ENCODE data around the gene IGF2BP2. TPM values are rescaled to one million over a fixed set of nuclear protein-coding genes. Genes with fewer than 3 reads are reported as not detected.

Gene IGF2BP2
- total and polyA plus RNA-seq, 2 of the 8 experiments (the other 6 are each of a cell fraction or from before 2014, with no cell fraction given) = 7.4 to 121 TPM

GRCh38 chr3:185716436-185717108 is 108.3 kb downstream of the IGF2BP2 start:
- DNase-seq (ENCODE audit: low read depth in 1 of 2, low spot score in 2 of 2) = no peak
- no peak for TF ChIP-seq SIN3A (conservative IDR thresholded peaks at IDR 0.05 in 1 of 2, IDR thresholded peaks at IDR 0.05 in 1 of 2; ENCODE audit: low read depth in 1 of 2, low read length in 2 of 2)
- TF ChIP-seq PHF8 (conservative IDR thresholded peaks at IDR 0.05; ENCODE audit: low read depth, low read length) = no peak
- TF ChIP-seq EZH2 (IDR thresholded peaks at IDR 0.05; ENCODE audit: low read depth, low read length, severe bottlenecking) = no peak
- TF ChIP-seq ATF2 (IDR thresholded peaks at IDR 0.05; ENCODE audit: low read length) = no peak

More at GRCh38 chr3:185716436-185717108, 108.3 kb downstream of the IGF2BP2 start:
- peaks cover 6 to 18% of the 10 kb centered on the region in 2 experiments for H4K20me1 ChIP-seq (replicated peaks in 1 of 2; ENCODE audit: control insufficient read depth in 1 of 2, insufficient read depth in 2 of 2, low read length in 2 of 2)
- peak overlapping the region; percentile 16 for H4K91ac ChIP-seq (replicated peaks; ENCODE audit: insufficient read length, low read length)
- ChIA-PET CTCF (ENCODE audit: partially characterized antibody) (interaction anchor here (0.6 to 2.9 kb wide), 7 partner anchors 9 to 509 kb away, joined by 3 to 13 read pairs (median 4); no protein-coding TSS in a partner anchor), POLR2A (ENCODE audit: partially characterized antibody) (interaction anchor here (0.7 to 2.5 kb wide), 4 partner anchors 16 to 1067 kb away, joined by 3 to 11 read pairs (median 3); no protein-coding TSS in a partner anchor)
- no peaks in the 10 kb centered on the region for H3K27me3 ChIP-seq (replicated peaks in 1 of 4; ENCODE audit: control insufficient read depth in 3 of 4, extremely low read depth in 1 of 4, insufficient read depth in 3 of 4, low read length in 3 of 4)
- H3K23ac ChIP-seq (ENCODE audit: insufficient read length) = no peak overlapping the region
- H3K27ac ChIP-seq (ENCODE audit: low read depth, low read length) = no peak overlapping the region
- peaks cover 14 to 94% of the 10 kb centered on the region in 2 experiments for H3K79me2 ChIP-seq (ENCODE audit: control insufficient read depth in 1 of 2, insufficient read depth in 2 of 2, low read length in 2 of 2)
- no peak overlapping the region for H2BK20ac ChIP-seq (ENCODE audit: low read length)
- no peak overlapping the region for H4K5ac ChIP-seq (ENCODE audit: insufficient read length, low read depth, low read length)
- H3K18ac ChIP-seq (ENCODE audit: extremely low read depth, low read length) = no peak overlapping the region
- no peaks in the 10 kb centered on the region; the same call in 1 of the 2 replicates for H3K23me2 ChIP-seq (ENCODE audit: low read depth, low read length)
- no peak overlapping the region for H2BK120ac ChIP-seq (replicated peaks; ENCODE audit: low read depth, low read length)
- H2BK5ac ChIP-seq (ENCODE audit: low read depth, low read length) = peak overlapping the region; percentile 38
- no peaks in the 10 kb centered on the region for H3K9me3 ChIP-seq (ENCODE audit: insufficient read depth in 2 of 2, low read depth in 1 of 2, low read length in 1 of 2)
- H3K9ac ChIP-seq (replicated peaks in 1 of 4; ENCODE audit: extremely low read depth in 1 of 4, low read depth in 3 of 4, low read length in 3 of 4) = peak overlapping the region in 1 of 4 experiments; percentile 14; a peak in 1 of 7 replicates
- no peak overlapping the region for H3K4me3 ChIP-seq (ENCODE audit: extremely low read depth in 1 of 4, insufficient read depth in 2 of 4, low read depth in 3 of 4, low read length in 4 of 4)
- peaks cover 29% of the 10 kb centered on the region for H3K79me1 ChIP-seq (ENCODE audit: low read depth, low read length)
- H3K56ac ChIP-seq (replicated peaks; ENCODE audit: insufficient read length, low read depth, low read length) = no peak overlapping the region
- no peak overlapping the region for H3K4ac ChIP-seq (replicated peaks; ENCODE audit: insufficient read length, low read depth, low read length)
- peak overlapping the region; percentile 79 for H2AK5ac ChIP-seq (ENCODE audit: low read depth, low read length)
- H2BK15ac ChIP-seq (ENCODE audit: low read length) = no peak overlapping the region
- no peak for FAIRE-seq
- H3K14ac ChIP-seq (ENCODE audit: insufficient read length) = no peak overlapping the region
- no peak overlapping the region for H2AFZ ChIP-seq (ENCODE audit: low read length)
- H3K4me1 ChIP-seq (replicated peaks in 1 of 4; ENCODE audit: control insufficient read depth in 3 of 4, insufficient read depth in 4 of 4, low read length in 3 of 4) = peaks cover 13 to 34% (median 22%) of the 10 kb centered on the region in 4 experiments
- H3K36me3 ChIP-seq (ENCODE audit: control insufficient read depth in 2 of 4, insufficient read depth in 4 of 4, low read length in 3 of 4) = no peaks in the 10 kb centered on the region; a peak in 1 of 8 replicates
- no peak overlapping the region for H4K8ac ChIP-seq (ENCODE audit: extremely low read depth, insufficient read depth, low read length)
- H3K4me2 ChIP-seq (ENCODE audit: insufficient read depth in 1 of 2, low read depth in 2 of 2, low read length in 2 of 2) = peak overlapping the region in 1 of 2 experiments; percentile 15; a peak in 1 of 4 replicates
- peak overlapping the region; percentile 64; the same call in 1 of the 2 replicates for H2BK12ac ChIP-seq (ENCODE audit: low read depth, low read length)
- 83% methylated on average over 8 of the region's 8 CpGs; no CpG with 5 or more reads in 1 of the 2 experiments for WGBS, 2 experiments (ENCODE audit: extremely low coverage in 1 of 2, insufficient coverage in 1 of 2, insufficient read length in 1 of 2, insufficient replicate concordance in 2 of 2, low coverage in 1 of 2, low lambda C conversion rate in 2 of 2, missing lambda C conversion rate in 1 of 2)

Data from H1 (cell line).